Measurements from ENCODE around the gene TRIM15.

TRIM15 gene

DNA sequence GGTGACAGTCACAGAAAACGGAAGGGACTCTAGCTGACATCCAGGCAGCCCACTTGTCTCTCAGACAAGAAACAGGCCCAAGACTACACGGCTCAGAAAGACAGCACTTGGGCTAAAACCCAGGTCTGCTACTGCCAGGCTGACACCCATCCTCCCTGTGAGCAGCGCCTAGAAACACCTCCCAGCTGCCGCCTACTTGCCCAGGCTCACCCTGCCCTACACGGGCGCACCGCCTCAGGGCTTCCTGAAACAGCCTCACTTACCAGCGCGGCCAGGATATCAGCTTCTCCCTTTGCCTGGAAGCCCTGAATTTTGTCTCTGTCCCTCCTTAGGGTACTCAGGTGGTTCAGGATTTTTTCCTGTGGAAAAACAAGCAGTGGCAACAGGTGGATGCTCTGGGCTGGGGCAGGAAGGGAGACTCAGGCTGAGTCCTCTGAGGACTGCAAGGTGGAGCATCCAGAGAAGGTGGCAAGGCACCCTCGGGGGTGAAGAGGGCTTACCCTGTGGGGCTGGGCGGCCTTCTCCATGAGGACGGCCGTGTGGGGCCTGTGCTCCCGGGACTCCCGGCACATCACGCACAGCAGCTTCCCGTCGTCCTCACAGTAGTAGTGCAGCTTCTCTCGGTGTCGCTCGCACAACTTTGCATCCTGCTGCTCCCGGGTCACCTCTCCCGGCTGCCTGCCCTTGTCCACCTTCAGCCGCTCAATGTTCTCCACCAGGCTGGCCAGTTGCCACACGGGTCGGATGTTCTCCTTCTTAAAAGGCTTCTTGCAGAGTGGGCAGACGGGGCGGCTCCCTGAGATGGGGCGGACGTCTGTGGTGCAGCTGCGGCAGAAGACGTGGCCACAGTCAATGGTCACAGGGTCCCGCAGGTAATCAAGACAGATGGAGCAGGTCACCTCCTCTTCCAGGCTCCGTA, 35.1 kb downstream of the TRIM15 start:
- TF ChIP-seq ZNF366 (tag by site-specific recombination; conservative IDR thresholded peaks at IDR 0.05) (no peak), SCRT2 (tag by site-specific recombination; IDR thresholded peaks at IDR 0.05) (peak; percentile 86)
- H3K27ac ChIP-seq (ENCODE audit: extremely low read depth, low read depth, low read length) = no peak overlapping the region
- H3K9me3 ChIP-seq (ENCODE audit: control insufficient read depth, insufficient read depth, low read depth, low read length) = no peaks in the 10 kb centered on the region
- 0 out of 2 replicates have a peak, but pooled peaks cover 3% of the 10 kb centered on the region for H3K4me1 ChIP-seq (ENCODE audit: control insufficient read depth, insufficient read depth, low read length)
- ChIA-PET POLR2A (interaction anchor here (1.4 kb wide), 1 partner anchor 15 kb away, joined by 4 read pairs; the partner anchor contains the start of gene TRIM26), CTCF (interaction anchor here (3.3 kb wide), 1 partner anchor 21 kb away, joined by 14 read pairs; no protein-coding TSS in a partner anchor)
- H3K36me3 ChIP-seq (ENCODE audit: control insufficient read depth in 2 of 2, insufficient read depth in 1 of 2, low read length in 2 of 2) = peaks cover 24 to 64% of the 10 kb centered on the region in 2 experiments
- H3K4me3 ChIP-seq (ENCODE audit: low read depth, low read length) = no peak overlapping the region

- TF ChIP-seq ZNF473 (tag by site-specific recombination; IDR thresholded peaks at IDR 0.05) (no peak), REPIN1 (tag by site-specific recombination; IDR thresholded peaks at IDR 0.05; ENCODE audit: low read depth) (no peak), ZNF830 (tag by site-specific recombination; IDR thresholded peaks at IDR 0.05; ENCODE audit: low read depth) (no peak), ZNF529 (tag by site-specific recombination; IDR thresholded peaks at IDR 0.05; ENCODE audit: insufficient replicate concordance) (no peak)
- H3K27ac ChIP-seq (ENCODE audit: extremely low read depth, low read depth, low read length) = no peak overlapping the region
- H3K4me1 ChIP-seq (ENCODE audit: control insufficient read depth, insufficient read depth, low read length) = 0 out of 2 replicates have a peak, but pooled peaks cover 2% of the 10 kb centered on the region
- peaks cover 24 to 54% of the 10 kb centered on the region in 2 experiments for H3K36me3 ChIP-seq (ENCODE audit: control insufficient read depth in 2 of 2, insufficient read depth in 1 of 2, low read length in 2 of 2)
- no peak overlapping the region for H3K4me3 ChIP-seq (ENCODE audit: low read depth, low read length)
- no peaks in the 10 kb centered on the region for H3K9me3 ChIP-seq (ENCODE audit: control insufficient read depth, insufficient read depth, low read depth, low read length)
- CTCF ChIA-PET = interaction anchor here (0.6 to 0.8 kb wide), 2 partner anchors 10 to 16 kb away, joined by 3 read pairs; no protein-coding TSS in a partner anchor
- POLR2A ChIA-PET = interaction anchor here (1.6 kb wide), 1 partner anchor 12 kb away, joined by 5 read pairs; the partner anchor contains the start of gene TRIM26
Observed at GRCh38 chr6:30200551-30201281, 37.4 kb downstream of the TRIM15 start.

DNA sequence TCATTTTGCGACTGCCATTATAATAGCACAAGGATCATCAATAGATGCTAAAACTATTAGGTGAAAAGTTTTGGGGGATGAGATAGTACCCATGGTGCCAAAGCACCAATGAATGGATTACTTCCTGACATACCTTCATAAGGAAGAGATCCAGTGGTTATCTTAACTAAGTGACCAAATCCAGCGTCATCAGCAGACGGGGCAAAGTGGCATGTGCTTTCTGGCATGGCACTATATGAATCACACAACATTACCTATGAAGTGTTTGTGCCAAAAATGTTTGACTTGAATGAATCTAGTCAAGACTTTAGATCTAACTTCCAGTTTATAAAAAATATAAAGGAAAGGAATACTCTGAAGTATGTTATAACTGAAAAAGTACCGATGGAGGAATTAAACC, 39.0 kb downstream of the TRIM15 start:
- TF ChIP-seq GLI2 (tag by site-specific recombination; IDR thresholded peaks at IDR 0.05; ENCODE audit: borderline replicate concordance, low read depth) (no peak), ZEB2 (tag by site-specific recombination; IDR thresholded peaks at IDR 0.05) (no peak), ZNF214 (tag by site-specific recombination; IDR thresholded peaks at IDR 0.05; ENCODE audit: borderline replicate concordance) (no peak), ZNF561 (tag by site-specific recombination; IDR thresholded peaks at IDR 0.05; ENCODE audit: borderline replicate concordance) (no peak), KLF10 (tag by site-specific recombination; IDR thresholded peaks at IDR 0.05) (no peak), ZSCAN16 (tag by site-specific recombination; IDR thresholded peaks at IDR 0.05) (no peak), ZNF223 (tag by site-specific recombination; IDR thresholded peaks at IDR 0.05) (no peak), ZNF560 (tag by site-specific recombination; IDR thresholded peaks at IDR 0.05; ENCODE audit: borderline replicate concordance) (no peak), ZNF266 (tag by site-specific recombination; IDR thresholded peaks at IDR 0.05; ENCODE audit: low read depth) (no peak)
- TF ChIP-seq, protein P1, sequence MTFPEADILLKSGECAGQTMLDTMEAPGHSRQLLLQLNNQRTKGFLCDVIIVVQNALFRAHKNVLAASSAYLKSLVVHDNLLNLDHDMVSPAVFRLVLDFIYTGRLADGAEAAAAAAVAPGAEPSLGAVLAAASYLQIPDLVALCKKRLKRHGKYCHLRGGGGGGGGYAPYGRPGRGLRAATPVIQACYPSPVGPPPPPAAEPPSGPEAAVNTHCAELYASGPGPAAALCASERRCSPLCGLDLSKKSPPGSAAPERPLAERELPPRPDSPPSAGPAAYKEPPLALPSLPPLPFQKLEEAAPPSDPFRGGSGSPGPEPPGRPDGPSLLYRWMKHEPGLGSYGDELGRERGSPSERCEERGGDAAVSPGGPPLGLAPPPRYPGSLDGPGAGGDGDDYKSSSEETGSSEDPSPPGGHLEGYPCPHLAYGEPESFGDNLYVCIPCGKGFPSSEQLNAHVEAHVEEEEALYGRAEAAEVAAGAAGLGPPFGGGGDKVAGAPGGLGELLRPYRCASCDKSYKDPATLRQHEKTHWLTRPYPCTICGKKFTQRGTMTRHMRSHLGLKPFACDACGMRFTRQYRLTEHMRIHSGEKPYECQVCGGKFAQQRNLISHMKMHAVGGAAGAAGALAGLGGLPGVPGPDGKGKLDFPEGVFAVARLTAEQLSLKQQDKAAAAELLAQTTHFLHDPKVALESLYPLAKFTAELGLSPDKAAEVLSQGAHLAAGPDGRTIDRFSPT (tag by site-specific recombination; IDR thresholded peaks at IDR 0.05) = no peak
- no peaks in the 10 kb centered on the region for H3K9me3 ChIP-seq (ENCODE audit: control insufficient read depth, insufficient read depth, low read depth, low read length)
- H3K36me3 ChIP-seq (ENCODE audit: control insufficient read depth in 2 of 2, insufficient read depth in 1 of 2, low read length in 2 of 2) = peaks cover 20 to 38% of the 10 kb centered on the region in 2 experiments; a peak in 2 of 3 replicates
- POLR2A ChIA-PET = interaction anchor here (1.6 kb wide), 1 partner anchor 11 kb away, joined by 5 read pairs; the partner anchor contains the start of gene TRIM26
- CTCF ChIA-PET = interaction anchor here (0.9 kb wide), 1 partner anchor 17 kb away, joined by 3 read pairs; no protein-coding TSS in a partner anchor
- no peak overlapping the region for H3K4me3 ChIP-seq (ENCODE audit: low read depth, low read length)
- no peak overlapping the region for H3K27ac ChIP-seq (ENCODE audit: extremely low read depth, low read depth, low read length)
- H3K4me1 ChIP-seq (ENCODE audit: control insufficient read depth, insufficient read depth, low read length) = peaks cover 7% of the 10 kb centered on the region

All from HEK293 (cell line).